Endothelial cell (in vitro differentiated cells): ENCODE measurements around the gene GABBR2. TPM values are rescaled to one million over a fixed set of nuclear protein-coding genes. Genes with fewer than 3 reads are reported as not detected.

Experiments
- DNase-seq: peaks from one replicate; pipeline ENCODE4 v3.0.0; 2021; ENCODE audit warnings: low spot score
- H3K27ac Mint-ChIP-seq: one replicate; pipeline ENCODE4 v1.8.0; 2021; ENCODE audit warnings: mixed read lengths, inconsistent platforms; ENCODE audit not compliant: unreplicated experiment
- H3K27me3 Mint-ChIP-seq: one replicate; pipeline ENCODE4 v1.8.0; 2021; ENCODE audit warnings: mild to moderate bottlenecking, moderate library complexity, mixed read lengths, inconsistent platforms; ENCODE audit not compliant: unreplicated experiment
- H3K36me3 Mint-ChIP-seq: one replicate; pipeline ENCODE4 v1.8.0; 2021; ENCODE audit warnings: mild to moderate bottlenecking, low read depth, mixed read lengths, inconsistent platforms; ENCODE audit not compliant: unreplicated experiment
- H3K4me1 Mint-ChIP-seq: one replicate; pipeline ENCODE4 v1.8.0; 2021; ENCODE audit warnings: mild to moderate bottlenecking, mixed read lengths, inconsistent platforms; ENCODE audit not compliant: unreplicated experiment
- H3K4me3 Mint-ChIP-seq: one replicate; pipeline ENCODE4 v1.8.0; 2021; ENCODE audit warnings: mild to moderate bottlenecking, mixed read lengths, inconsistent platforms; ENCODE audit not compliant: unreplicated experiment
- H3K9me3 Mint-ChIP-seq: one replicate; pipeline ENCODE4 v1.8.0; 2021; ENCODE audit warnings: mixed read lengths, inconsistent platforms; ENCODE audit not compliant: unreplicated experiment
- CTCF ChIP-seq: fragments of 200-600 bp; sonication (generic); IDR thresholded peaks from one replicate; pipeline ENCODE4 v1.5.0; 2021; ENCODE audit warnings: antibody characterized with exemption; ENCODE audit not compliant: unreplicated experiment
- total RNA-seq: library from RNA; stranded (reverse); fragmentation: NEBNext Ultra II Directional; extraction: Animal tissue kit (Norgen Biotek cat#: 25700); gene quantifications from one replicate; pipeline ENCODE4 v1.2.1, GENCODE V29; 2021; ENCODE audit not compliant: unreplicated experiment

The GABBR2 gene
- total RNA-seq, 1 donor from 2014 or later: 0.46 TPM

GRCh38 chr9:98712987-98713386 is 4.3 kb upstream of the GABBR2 start:
- Mint-ChIP-seq H3K4me1 (peaks cover 5% of the 10 kb centered on the region), H3K36me3 (no peaks in the 10 kb centered on the region), H3K27ac (no peak overlapping the region), H3K27me3 (peaks cover 16% of the 10 kb centered on the region), H3K9me3 (no peaks in the 10 kb centered on the region), H3K4me3 (no peak overlapping the region)
- TF ChIP-seq CTCF: no peak
- no peak for DNase-seq

- no peaks in the 10 kb centered on the region for H3K9me3 Mint-ChIP-seq
- H3K27ac Mint-ChIP-seq: no peak overlapping the region
- H3K27me3 Mint-ChIP-seq: peaks cover 24% of the 10 kb centered on the region
- TF ChIP-seq CTCF: no peak
- peaks cover 9% of the 10 kb centered on the region for H3K4me1 Mint-ChIP-seq
- peak overlapping the region; percentile 37 for H3K4me3 Mint-ChIP-seq
- peaks cover 5% of the 10 kb centered on the region for H3K36me3 Mint-ChIP-seq
- peak; percentile 53 for DNase-seq
Measured at GRCh38 chr9:98709968-98710965, 1.5 kb upstream of the GABBR2 start.

DNA sequence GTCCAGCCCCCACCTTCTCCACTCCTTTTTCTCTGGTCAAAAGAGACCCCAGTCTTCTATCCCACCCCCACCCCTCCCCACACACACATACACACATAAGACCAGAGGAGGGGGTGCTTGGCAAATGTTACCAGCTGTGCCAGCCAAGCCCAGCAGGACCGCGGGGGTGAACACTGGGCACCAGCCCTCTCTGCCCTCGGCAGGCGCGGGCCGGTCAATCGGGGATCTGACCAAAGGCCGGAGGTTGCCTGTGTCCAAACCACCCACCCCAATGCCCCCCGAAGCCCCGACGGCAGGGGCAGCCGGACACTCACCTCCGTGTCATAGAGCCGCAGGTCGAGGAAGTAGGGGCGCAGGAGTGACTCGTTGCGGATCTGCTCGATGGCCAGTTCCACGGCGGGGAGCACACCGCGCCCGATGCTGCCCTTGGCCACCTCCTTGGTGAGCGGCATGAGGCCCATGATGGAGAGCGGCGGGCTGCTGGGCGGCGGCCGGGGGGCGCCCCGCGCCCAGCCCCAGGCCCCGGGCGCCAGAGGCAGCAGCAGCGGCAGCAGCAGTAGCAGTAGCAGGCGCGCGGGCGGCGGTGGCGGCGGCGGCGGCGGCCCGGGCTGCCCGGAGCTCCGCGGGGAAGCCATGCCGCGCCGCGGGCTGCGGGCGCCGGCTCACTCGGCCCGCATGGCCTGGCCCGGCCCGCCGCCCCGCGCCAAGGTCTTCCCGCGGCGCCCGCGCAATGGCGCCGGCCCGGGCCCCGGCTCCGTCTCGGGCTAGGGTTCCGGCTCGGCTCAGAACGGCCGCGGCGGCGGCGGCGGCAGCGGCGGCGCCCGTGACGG is 417 bp downstream of the GABBR2 start:
- H3K9me3 Mint-ChIP-seq: no peaks in the 10 kb centered on the region

DNA sequence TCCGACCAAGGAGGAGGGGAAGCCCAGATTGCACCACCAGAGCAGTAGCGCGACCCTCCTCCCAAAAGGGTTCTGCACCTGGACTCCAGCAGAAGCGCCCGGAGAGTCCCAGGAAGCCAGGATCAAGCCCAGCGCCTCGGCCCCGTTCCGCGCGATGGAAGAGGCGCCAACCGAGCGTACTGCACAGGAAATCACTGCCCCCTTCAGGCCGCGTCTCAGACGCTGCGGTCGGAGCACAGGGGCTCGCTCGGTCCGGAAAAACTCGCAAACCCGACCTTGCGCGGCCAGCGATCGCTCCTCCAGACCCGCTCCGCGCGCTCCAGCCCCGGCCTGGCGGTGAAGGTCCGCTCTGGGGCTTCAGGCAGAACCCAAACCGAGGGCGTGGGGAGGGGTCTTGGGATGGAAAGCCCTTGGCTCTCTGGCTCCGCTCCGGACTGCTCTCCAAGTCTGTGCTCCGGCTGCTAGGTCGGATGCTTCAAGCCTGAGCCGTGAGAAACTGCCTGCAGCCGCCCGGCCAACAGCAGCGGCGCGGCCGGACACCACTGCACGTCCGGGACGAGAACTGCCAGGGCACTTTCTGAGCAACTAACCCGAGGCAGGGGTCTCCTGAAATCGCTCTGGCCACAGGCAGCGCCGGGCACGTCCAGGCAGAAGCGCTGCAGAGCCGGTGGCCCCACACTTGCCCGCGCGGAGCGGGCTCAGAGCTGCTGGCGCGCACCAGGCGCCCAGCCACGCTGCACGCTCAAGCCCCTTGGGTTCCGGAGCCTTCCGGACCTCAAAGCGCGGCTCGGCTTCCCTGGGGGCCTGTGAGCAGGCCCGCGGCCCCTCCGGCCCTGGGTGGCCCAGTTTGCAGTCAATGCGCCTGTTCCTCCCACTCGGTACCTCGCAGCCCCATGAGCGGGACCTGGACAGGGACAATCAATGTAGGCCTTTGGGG is 1.3 kb downstream of the GABBR2 start:
- Mint-ChIP-seq H3K4me1 (peaks cover 9% of the 10 kb centered on the region), H3K9me3 (no peaks in the 10 kb centered on the region), H3K27ac (no peak overlapping the region), H3K4me3 (no peak overlapping the region), H3K36me3 (peaks cover 5% of the 10 kb centered on the region), H3K27me3 (peaks cover 27% of the 10 kb centered on the region)
- peak; percentile 72 for DNase-seq
- TF ChIP-seq CTCF: peak; percentile 49

More for the DNA sequence above, 417 bp downstream of the GABBR2 start:
- H3K27ac Mint-ChIP-seq: no peak overlapping the region
- peaks cover 27% of the 10 kb centered on the region for H3K27me3 Mint-ChIP-seq
- no peak for DNase-seq
- H3K4me3 Mint-ChIP-seq: peak overlapping the region; percentile 62
- no peak for TF ChIP-seq CTCF
- peaks cover 9% of the 10 kb centered on the region for H3K4me1 Mint-ChIP-seq
- H3K36me3 Mint-ChIP-seq: peaks cover 5% of the 10 kb centered on the region
